ENCODE measurements around the gene TEX264.

- TF ChIP-seq CTCF (tag by site-specific recombination; IDR thresholded peaks at IDR 0.05) (no peak), KLF8 (tag by site-specific recombination; IDR thresholded peaks at IDR 0.05) (no peak), ZBTB26 (tag by site-specific recombination; optimal IDR thresholded peaks at IDR 0.05) (no peak), ZSCAN18 (tag by site-specific recombination; IDR thresholded peaks at IDR 0.05) (no peak), ZBTB8A (tag by site-specific recombination; IDR thresholded peaks at IDR 0.05) (no peak), ZNF169 (tag by site-specific recombination; IDR thresholded peaks at IDR 0.05) (no peak), ZNF274 (IDR thresholded peaks at IDR 0.05; ENCODE audit: low read length) (no peak), ZNF274 (tag by site-specific recombination; IDR thresholded peaks at IDR 0.05; ENCODE audit: borderline replicate concordance) (no peak), SP2 (tag by site-specific recombination; IDR thresholded peaks at IDR 0.05) (no peak), ZNF184 (tag by site-specific recombination; IDR thresholded peaks at IDR 0.05) (no peak), ZNF133 (tag by site-specific recombination; IDR thresholded peaks at IDR 0.05) (no peak)
Measured at GRCh38 chr3:51739110-51739509, 68.1 kb downstream of the TEX264 start.
